Gastrocnemius medialis (tissue), 4 donors: ENCODE results near the gene ZNF747. TPM values are rescaled to one million over a fixed set of nuclear protein-coding genes. Genes with fewer than 3 reads are reported as not detected.

Experiments
- ATAC-seq, 2 donors: fragments of 150-250 bp; one replicate each; pipeline ENCODE4 v1.9.1; 2016
- DNase-seq, 2 donors: peaks; one replicate each; pipeline ENCODE4 v3.0.0-alpha.2; 2019
- H3K27ac ChIP-seq, 4 donors: fragments of 200-600 bp; sonication (generic); 1 replicate in 1 of 4; 2 replicates in 3 of 4; pipeline ENCODE4 v1.5.1; 2016 to 2018; ENCODE audit warnings: mild to moderate bottlenecking in 2 of 4, moderate library complexity in 1 of 4
- H3K27me3 ChIP-seq, 3 donors: fragments of 200-600 bp; sonication (generic) in 2 of 3; 1 replicate in 1 of 3; 2 replicates in 2 of 3; pipeline versions ENCODE4 v1.5.1 to v1.6.0; 2016 to 2019; ENCODE audit warnings: mild to moderate bottlenecking in 1 of 3, moderate library complexity in 1 of 3
- H3K36me3 ChIP-seq, 2 donors: fragments of 200-600 bp; sonication (generic) in 1 of 2; one replicate each; pipeline ENCODE4 v1.5.1; 2017 to 2018
- H3K4me1 ChIP-seq, 2 donors: fragments of 200-600 bp; sonication (generic) in 1 of 2; one replicate each; pipeline ENCODE4 v1.5.1; 2016 to 2017; ENCODE audit warnings: mild to moderate bottlenecking in 2 of 2
- H3K4me3 ChIP-seq, 4 donors: fragments of 200-600 bp; sonication (generic) in 3 of 4; 1 replicate in 1 of 4; 2 replicates in 3 of 4; pipeline ENCODE4 v1.5.1; 2016 to 2019; ENCODE audit warnings: mild to moderate bottlenecking in 2 of 4
- H3K9me3 ChIP-seq, 3 donors: fragments of 200-600 bp; sonication (generic) in 2 of 3; 1 replicate in 1 of 3; 2 replicates in 2 of 3; pipeline ENCODE4 v1.5.1; 2016 to 2019
- CTCF ChIP-seq, 5 experiments: fragments of 450-650 bp in 3 of 5; fragments of 200-600 bp in 2 of 5; sonication (generic) in 2 of 5; IDR thresholded peaks in 4 of 5; conservative IDR thresholded peaks in 1 of 5; 1 replicate in 4 of 5; 2 replicates in 1 of 5; pipeline ENCODE4 v1.5.1; 2016 to 2019; ENCODE audit warnings: antibody characterized with exemption in 5 of 5, mild to moderate bottlenecking in 3 of 5, moderate library complexity in 3 of 5
- POLR2A ChIP-seq, 2 donors: fragments of 450-650 bp; IDR thresholded peaks; one replicate each; pipeline ENCODE4 v1.6.1; 2017; ENCODE audit warnings: antibody characterized with exemption in 2 of 2, mild to moderate bottlenecking in 2 of 2, moderate library complexity in 2 of 2
- in situ Hi-C, 4 donors: fragments of 200-750 bp; cut with MboI; loops; one replicate each; pipeline versions ENCODE4 v1.15.0 to v1.8.0; 2017; ENCODE audit warnings: low sequenced_read_pairs in 4 of 4
- intact Hi-C: fragments of 100-400 bp; cut with DNase I; formaldehyde crosslinking; loops from one replicate; pipeline ENCODE4 v1.15.1; 2023; ENCODE audit warnings: low total_unique reads
- microRNA-seq, 2 donors: library from miRNA; unstranded; fragments of <30 nt; microRNA quantifications; one replicate each; pipeline ENCODE4, GENCODE V29; 2016; ENCODE audit warnings: borderline replicate concordance in 2 of 2
- total RNA-seq, 4 donors: library from RNA; depleted of rRNA; stranded (reverse); fragments of >200 nt; gene quantifications; one replicate each; pipeline versions ENCODE4 v1.1.0 to v1.2.3, GENCODE V29; 2016

The ZNF747 gene
- total RNA-seq, 4 donors from 2014 or later: 8.6 to 17.5 (median 13.1) TPM

GRCh38 chr16:30482366-30482765 is 52.3 kb downstream of the ZNF747 start:
- Histone ChIP-seq H3K27me3 (no peaks in the 10 kb centered on the region), H3K4me3 (no peak overlapping the region), H3K9me3 (no peaks in the 10 kb centered on the region), H3K27ac (no peak overlapping the region), H3K4me1 (peaks cover 3 to 7% of the 10 kb centered on the region in 2 donors), H3K36me3 (no peaks in the 10 kb centered on the region)
- no peak for TF ChIP-seq CTCF (IDR thresholded peaks at IDR 0.05 in 4 of 5, conservative IDR thresholded peaks at IDR 0.05 in 1 of 5)
- no peak for TF ChIP-seq POLR2A (IDR thresholded peaks at IDR 0.05)
- in situ Hi-C loops (no loop called here), intact Hi-C loops (loop anchor here (10.0 kb wide), 1 partner anchor 72 kb away; the partner anchor contains the start of gene ZNF764)
- ATAC-seq (no peak), DNase-seq (no peak)

- in situ Hi-C loops (no loop called here), intact Hi-C loops (loop anchor here (10.0 kb wide), 1 partner anchor 73 kb away; the partner anchor contains the start of gene ZNF764)
- Histone ChIP-seq H3K4me1 (peaks cover 3 to 7% of the 10 kb centered on the region in 2 donors), H3K9me3 (no peaks in the 10 kb centered on the region), H3K36me3 (no peaks in the 10 kb centered on the region), H3K4me3 (no peak overlapping the region), H3K27ac (no peak overlapping the region), H3K27me3 (no peaks in the 10 kb centered on the region)
- DNase-seq (no peak), ATAC-seq (no peak)
- TF ChIP-seq POLR2A (IDR thresholded peaks at IDR 0.05) (no peak), CTCF (IDR thresholded peaks at IDR 0.05 in 4 of 5, conservative IDR thresholded peaks at IDR 0.05 in 1 of 5) (no peak)
Measured at GRCh38 chr16:30481381-30481780, 53.3 kb downstream of the ZNF747 start.

Small RNAs within 50 kb of the gene (microRNA-seq; reads per million reads assigned to microRNA genes)
- 0 reads per million in 2 donors for gene MIR4518

Other genes starting within 250 kb of the ZNF747 start
- 10 to 100 TPM; 33.4 to 53.8 (median 40.9) TPM for gene CD2BP2, start 179.6 kb downstream of the ZNF747 start, total RNA-seq
- 10 to 100 TPM; 35.3 to 52.6 (median 43.6) TPM for gene TBC1D10B, start 164.4 kb downstream of the ZNF747 start, total RNA-seq
- gene MYL11, start 160.1 kb downstream of the ZNF747 start, total RNA-seq: 1,000 to 10,000 TPM; 1,053 to 4,879 (median 1,942) TPM
- under 1 TPM in 1 of 4 donors, not detected in 3; 0.65 TPM for gene SEPTIN1, start 152.3 kb downstream of the ZNF747 start, total RNA-seq
- 10 to 100 TPM in 2 of 4 donors, 1 to 10 TPM in 2; 4.4 to 12.7 (median 8.7) TPM for gene ZNF48, start 139.4 kb downstream of the ZNF747 start, total RNA-seq
- gene ZNF771, start 127.3 kb downstream of the ZNF747 start, total RNA-seq: 10 to 100 TPM; 16.7 to 34.1 (median 24.7) TPM
- gene DCTPP1, start 104.8 kb downstream of the ZNF747 start, total RNA-seq: 10 to 100 TPM; 11.8 to 32.6 (median 17.8) TPM
- gene SEPHS2, start 89.0 kb downstream of the ZNF747 start, total RNA-seq: 10 to 100 TPM; 23.7 to 29.5 (median 27.4) TPM
- gene ITGAL, start 62.1 kb downstream of the ZNF747 start, total RNA-seq: 1 to 10 TPM in 1 of 4 donors, under 1 TPM in 2, not detected in 1; 0.16 to 1.9 (median 0.86) TPM
- 100 to 1,000 TPM in 1 of 4 donors, 10 to 100 TPM in 3; 39.8 to 118 (median 69.8) TPM for gene ZNF768, start 8.3 kb downstream of the ZNF747 start, total RNA-seq
- 1 to 10 TPM; 3.7 to 5.5 (median 4.9) TPM for gene ZNF764, start 23.5 kb upstream of the ZNF747 start, total RNA-seq
- 10 to 100 TPM; 11.0 to 38.2 (median 18.5) TPM for gene ZNF688, start 36.9 kb upstream of the ZNF747 start, total RNA-seq
- gene ZNF785, start 50.8 kb upstream of the ZNF747 start, total RNA-seq: 1 to 10 TPM in 2 of 4 donors, under 1 TPM in 2; 0.70 to 3.2 (median 1.0) TPM
- 1 to 10 TPM; 2.9 to 6.3 (median 6.1) TPM for gene ZNF689, start 75.5 kb upstream of the ZNF747 start, total RNA-seq
- 10 to 100 TPM in 3 of 4 donors, 1 to 10 TPM in 1; 8.8 to 28.4 (median 17.8) TPM for gene PRR14, start 116.1 kb upstream of the ZNF747 start, total RNA-seq
- 10 to 100 TPM; 22.0 to 34.8 (median 28.0) TPM for gene FBRS, start 123.6 kb upstream of the ZNF747 start, total RNA-seq
- 10 to 100 TPM; 15.3 to 25.5 (median 21.9) TPM for gene SRCAP, start 164.3 kb upstream of the ZNF747 start, total RNA-seq
- 10 to 100 TPM in 3 of 4 donors, 1 to 10 TPM in 1; 8.8 to 30.0 (median 21.6) TPM for gene PHKG2, start 213.6 kb upstream of the ZNF747 start, total RNA-seq
- 1 to 10 TPM in 2 of 4 donors, under 1 TPM in 1, not detected in 1; 0.73 to 5.8 (median 1.7) TPM for gene CFAP119, start 227.2 kb upstream of the ZNF747 start, total RNA-seq
- gene RNF40, start 227.5 kb upstream of the ZNF747 start, total RNA-seq: 10 to 100 TPM; 42.8 to 90.0 (median 57.0) TPM